DMS79 (cell line): ENCODE results near the gene ZNF22.

ENCODE experiments used
- DNase-seq: peaks from one replicate; lab custom pipeline; 2025; lab: John Stamatoyannopoulos, UW

Gene ZNF22

DNA sequence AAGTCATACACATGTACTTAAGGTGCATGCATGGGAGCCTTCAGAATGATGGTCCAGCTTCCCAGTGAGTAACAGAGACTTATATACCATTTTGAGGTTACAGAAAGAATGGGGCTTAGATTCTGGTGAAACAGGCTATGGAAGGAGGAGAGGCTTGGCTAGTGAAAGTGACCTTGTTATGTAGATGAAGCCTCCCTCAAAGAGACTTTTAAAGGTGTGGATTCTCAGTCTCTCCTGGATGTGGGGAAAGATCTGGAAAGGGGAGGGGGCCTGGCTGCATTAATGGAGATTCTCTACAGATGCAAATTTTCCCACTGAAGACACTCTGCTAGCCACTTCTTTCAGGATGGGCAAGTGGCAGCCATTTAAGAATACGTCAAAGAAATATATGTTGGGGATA, 35.6 kb upstream of the ZNF22 start:
- DNase-seq, result no peak

DNA sequence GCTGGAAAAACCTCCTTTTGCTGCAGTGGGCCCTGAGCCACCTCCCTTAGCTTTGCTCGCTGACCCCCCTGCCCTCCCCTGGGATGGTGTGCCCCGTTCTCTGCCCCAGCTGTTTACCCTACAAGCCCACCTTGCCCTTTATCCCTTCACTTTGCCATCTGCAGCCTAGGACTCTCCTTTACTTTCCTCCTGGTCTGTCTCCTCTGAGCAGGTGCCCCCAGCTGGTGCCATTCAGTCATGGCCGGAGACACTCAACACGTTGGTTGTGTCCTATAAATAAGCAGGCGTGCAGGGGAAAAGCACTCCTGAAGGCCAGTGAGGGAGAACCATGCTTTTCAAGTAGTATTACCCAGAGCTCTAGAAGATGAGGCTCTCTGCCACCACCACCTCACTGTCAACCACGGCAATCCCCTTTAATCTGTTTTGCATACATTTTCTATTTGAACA, 35.0 kb upstream of the ZNF22 start:
- DNase-seq, result no peak

DNA sequence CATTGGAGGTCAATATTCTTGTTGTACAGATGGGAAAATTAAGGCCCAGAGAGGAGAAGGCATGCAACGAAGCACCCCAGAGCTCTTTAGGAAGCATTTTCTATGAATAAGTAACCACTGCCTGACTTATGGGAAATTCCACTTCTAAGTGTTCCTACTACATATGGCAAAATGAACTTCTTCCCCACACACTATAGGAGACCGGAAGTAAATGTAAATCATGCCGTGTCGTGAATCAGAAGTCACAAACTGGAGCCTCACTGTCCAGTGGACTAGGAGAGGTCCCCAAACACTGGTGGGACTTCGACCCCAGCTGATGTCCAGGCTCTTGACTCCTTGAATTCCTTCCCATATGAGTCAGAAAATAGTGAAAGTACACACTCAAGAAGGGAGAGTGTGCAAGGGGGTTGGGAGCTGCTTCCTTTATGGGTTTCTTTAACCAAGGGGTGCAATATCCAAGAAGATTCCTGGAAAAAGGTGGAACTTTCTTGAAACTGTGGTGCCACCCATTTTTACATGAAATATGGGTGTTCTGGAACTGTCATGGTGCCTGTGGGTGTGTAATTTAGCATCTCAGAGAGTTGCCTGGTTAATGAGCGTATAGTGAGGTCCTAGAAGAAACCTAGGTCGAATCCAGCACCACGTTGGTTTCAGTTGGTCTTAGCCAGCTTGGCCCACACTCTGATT, 34.5 kb upstream of the ZNF22 start:
- DNase-seq, result no peak

DNA sequence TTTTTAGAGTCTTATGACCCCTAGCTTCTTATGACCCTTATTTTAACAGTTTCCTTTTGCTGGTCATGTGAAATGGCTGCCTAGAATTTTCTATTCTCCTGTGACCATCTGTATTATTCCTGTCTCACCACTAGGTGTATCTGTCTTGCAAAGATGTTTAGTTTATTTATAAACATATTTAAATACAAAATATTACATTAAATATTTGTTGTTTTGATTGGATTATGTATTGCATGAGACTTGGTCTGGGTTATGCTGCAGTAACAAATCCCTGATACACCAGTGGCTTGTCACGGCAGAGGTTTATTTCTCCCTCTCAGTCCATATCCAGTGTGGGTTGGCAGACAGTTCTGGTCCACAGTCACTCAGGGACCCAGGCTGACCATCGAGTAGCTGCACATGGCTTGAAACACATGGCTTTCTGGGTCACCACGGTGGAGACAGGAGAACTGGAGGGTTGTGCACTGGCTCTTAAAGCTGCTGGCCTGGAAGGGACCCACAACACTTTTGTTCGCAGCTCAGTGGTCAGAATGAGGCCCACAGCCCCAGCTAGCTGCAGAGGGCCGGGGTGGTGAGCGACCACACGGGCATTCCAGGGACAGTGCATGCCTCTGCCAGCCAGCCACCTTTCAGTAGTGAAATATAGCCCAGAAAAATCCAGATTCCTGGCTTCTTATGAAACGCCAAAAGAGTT, 33.8 kb upstream of the ZNF22 start:
- DNase-seq, result no peak

DNA sequence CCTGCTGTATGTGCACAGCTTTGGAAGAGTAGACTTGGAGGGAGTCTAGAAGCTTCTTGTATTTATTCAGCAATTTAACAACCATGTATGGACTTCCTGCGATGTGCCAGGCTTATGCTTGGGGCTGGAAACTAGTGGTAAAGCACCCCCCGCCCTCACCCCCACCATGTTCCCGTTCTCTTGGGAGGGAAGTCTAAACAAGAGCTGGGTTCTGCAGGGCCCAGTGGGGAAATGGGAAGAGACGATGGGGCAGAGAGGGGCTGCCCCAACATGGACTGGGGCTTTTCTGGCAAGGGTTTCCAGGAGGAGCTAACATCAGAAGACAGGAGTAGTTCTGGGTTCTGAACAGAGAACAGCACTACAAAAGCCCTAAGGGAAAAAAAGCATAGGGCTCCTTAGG, 33.1 kb upstream of the ZNF22 start:
- DNase-seq, result no peak

DNA sequence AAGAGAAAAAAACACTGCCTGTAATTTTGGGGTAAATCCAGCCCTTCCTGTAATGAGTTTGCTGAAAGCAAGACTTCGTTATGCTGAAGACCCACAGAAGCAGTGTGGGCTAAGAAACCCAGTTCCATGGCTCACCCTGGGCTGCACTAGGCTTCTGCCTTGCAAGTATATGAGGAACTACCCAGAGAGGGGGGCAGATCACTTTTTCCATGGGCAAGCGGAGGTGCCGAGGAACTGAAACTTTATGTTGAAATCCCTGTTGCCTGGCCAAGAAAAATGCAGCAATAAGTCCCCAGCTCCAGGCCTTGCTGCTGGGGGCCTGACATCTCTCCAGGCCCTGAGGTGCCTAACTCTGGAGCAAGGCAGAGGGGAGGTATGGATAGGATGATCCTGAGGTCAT, 32.6 kb upstream of the ZNF22 start:
- no peak for DNase-seq

DNA sequence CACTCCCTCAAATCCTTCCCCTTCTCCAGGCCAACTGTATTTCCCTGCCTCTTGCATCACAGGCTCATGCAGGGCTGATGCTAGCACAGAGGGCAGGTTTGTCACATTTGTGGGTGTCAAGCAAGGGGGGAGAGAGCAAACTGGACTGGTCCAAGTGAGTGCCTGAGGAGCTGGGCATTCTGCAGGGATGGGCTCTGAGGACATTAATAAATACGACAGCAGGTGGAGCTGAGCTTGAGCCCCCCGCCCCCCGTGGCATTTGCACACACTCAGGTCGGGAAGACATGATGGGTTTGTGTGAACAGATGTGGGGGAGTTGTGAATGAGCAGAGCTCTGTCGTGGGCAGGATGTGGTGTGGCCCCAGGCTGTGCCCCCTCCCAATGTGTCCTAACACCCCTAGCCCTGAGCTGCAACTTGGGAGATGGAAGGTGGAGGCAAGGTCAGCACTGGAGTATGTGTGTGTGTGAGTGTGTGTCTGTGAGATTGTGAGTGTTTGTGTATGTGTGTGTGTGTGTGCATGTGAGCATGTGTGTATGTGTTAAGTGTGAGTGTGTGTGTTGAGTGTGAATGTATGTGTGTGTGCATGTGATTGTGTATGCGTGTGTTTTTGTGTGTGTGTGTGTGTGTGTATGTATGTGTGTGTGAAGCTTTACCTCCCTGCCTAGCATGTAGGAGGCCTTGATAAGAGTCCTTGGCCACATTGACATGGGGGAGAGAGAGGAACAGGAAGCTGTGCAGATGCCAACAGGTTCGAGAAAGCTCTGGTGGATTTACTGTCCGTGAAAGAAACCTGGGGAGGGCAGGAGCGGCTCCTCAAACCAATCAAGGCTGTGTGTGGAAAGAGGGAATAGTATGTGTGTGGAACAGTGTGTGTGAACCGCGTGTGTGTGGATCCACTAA, 32.0 kb upstream of the ZNF22 start:
- DNase-seq, result no peak

DNA sequence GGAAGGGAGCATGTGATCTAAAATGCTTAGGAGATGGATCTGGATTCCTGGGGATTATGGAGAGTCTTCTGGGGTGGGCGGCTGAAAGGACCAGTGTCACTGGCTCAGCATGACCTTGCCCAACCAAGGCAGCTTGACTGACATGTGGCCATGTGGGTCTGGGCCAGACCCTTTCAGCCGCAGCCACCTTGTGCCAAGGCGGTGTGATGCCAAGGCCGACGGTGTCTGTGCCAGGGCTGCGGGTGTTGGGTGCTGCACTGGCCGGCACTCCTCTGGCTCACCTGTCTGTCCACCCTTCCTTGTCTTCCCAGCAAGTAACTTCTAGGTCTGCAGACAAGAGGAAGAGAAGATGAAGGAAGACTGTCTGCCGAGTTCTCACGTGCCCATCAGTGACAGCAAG, 30.9 kb upstream of the ZNF22 start:
- no peak for DNase-seq

DNA sequence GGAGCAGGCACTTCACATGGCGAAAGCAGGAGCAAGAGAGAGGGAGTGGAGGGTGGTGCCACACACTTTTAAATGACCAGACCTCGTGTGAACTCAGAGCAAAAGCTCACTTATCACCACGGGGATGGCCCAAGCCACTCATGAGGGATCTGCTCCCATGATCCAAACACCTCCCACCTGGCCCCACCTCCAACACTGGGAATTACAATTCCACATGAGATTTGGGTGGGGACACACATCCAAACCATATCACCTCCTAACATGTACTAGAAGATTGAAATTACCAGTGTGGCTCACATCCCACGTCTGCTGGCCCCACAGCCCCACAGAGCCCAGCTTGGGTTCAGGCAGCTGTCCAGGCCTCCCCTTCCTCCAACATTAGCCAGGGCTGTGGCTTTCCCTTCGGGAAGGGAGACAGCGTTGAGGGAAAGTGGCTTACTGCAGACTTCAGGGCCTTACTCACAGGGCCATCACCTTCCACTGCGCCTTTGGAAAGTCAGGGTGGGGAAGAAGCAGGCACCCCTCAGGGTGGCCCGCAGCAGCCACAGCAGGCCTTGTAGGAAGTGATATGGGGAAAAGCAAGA, 29.8 kb upstream of the ZNF22 start:
- DNase-seq, result no peak

DNA sequence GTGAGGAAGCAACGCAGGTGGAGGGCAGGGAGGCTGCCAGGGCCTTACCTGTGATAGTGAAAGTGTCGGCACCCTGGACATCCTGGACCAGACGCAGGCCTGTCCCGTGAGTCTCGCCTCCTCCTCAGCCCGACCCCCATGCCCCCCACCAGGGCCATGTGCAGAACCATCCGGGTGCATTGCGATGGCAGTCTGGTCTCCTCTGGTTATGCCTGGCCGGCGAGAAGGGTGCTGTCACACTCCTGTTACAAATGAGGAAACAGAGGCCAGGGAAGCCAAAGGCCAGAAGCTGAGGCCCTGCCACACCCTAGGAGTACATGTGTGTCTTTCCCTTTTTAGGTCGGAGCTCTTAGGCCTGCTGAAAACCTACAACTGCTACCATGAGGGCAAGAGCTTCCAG, 29.3 kb upstream of the ZNF22 start:
- no peak for DNase-seq

DNA sequence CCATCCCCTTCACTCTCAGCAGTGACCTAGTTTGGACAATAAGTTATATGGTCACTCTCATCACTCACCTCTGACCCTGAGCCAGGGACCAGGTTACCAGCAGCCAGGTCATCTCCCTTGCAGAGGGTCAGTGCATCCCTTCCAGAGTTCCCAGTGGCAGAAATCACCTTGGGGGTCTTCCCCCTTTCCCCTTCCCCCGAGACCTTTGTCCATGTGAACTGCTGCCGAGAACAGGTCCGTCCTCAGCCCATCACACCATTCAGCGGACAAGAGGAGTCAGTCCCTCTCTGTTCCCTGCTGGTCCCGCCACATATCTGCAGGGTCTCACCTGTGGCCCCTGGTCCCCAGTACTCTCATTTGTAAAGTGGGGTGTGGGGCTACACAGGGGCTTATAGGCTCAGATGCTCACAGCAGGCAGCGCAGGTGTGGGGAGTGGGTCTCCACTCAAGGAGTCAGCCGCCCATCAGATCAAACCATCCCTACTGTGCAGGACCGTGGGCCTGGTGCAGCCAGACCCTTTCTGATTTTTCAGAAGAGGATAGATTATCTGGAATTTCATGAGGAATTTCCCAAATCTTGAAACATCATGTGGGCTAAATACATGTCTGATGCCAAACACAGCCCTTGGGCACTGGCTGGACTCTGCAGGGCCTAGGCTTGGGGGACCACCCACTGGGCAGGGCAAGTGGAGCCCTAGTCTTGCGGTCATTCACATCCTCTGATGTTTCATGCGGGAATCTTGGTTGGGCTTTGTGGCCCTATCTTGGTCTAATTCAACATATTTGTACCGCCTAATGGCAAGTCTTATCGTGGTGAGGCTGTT, 28.6 kb upstream of the ZNF22 start:
- no peak for DNase-seq

DNA sequence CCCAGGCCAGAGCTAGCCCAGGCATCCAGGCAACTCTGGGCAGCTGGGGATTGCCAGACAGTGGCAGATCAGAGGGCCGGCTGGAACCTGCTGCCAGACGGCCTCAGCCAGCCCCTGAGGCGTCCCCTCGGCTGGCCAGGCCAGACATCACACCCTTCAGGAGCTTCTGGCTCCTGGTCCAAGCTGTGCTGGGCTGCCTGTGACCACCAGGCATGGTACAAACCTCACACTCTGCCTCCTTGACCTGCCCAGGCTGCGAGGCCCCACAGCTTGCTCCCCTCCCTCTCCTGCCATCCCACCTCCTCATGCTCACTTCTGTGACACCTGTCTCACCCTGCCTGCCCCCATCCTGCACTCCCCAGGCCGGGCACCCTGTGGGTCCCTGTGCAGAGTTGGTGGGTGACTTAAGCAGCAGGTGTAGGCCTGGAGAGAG, 27.8 kb upstream of the ZNF22 start:
- DNase-seq, result no peak

DNA sequence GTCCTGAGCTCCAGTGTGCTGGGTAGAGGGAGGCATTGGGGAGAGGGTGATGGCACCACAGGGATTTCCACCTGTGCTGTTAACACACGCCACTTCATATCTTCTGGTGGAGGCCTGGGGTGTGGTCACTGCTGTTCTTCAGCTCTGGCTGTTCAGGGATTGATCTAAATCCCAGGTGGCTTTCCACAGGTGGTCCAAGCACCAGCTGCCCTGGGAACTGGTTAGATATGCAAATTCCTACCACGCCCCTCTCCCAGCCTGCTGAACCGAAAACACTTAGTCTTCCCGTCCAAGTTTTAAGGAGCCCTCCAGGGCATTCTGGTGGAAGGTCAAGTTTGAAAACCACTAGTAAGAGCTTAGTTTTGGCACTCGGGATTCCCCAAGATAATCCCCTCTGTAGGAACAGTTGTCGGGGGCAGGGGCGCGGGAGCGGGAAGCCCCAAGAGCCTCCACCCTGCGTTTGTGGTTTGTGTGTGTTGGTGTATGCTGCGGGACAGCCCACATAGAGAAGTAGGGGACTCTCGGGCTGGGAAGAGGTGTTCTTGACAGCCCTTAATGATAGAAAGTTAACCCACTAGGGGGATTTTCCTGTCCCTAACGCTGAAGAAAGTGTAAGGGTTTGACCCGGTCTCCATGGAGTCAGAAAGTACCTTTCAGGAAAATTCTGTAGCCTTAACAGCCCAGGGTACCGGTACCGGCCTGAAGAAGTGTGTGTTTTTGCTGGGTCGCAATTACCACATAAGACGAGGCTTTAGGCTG, 27.2 kb upstream of the ZNF22 start:
- DNase-seq, result peak; percentile 27

DNA sequence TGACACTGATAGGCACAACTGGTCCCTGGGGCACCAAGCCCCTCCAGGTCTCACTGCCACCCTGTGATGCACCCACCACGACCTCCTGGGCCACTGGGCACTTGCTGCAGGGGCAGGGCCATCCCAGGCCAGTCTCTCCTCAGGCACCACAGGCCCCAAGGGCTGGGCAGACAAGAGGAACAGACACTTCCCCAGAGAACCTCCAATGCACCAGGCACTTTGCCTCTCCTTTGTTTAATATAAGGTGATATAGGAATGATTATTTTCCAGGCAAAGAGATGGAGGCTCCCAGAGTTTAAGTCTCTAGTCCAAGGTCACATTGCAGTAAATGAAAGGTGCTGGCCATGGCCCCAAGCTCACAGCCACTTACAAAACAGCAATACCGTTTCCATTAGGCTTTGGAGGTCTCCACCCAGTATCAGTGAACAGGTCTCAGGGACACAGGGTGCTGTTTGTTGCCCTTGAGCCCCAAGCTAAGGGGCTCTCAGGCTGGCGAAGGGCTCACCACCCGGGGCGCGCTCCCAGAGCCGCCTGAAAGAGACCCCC, 26.6 kb upstream of the ZNF22 start:
- no peak for DNase-seq

DNA sequence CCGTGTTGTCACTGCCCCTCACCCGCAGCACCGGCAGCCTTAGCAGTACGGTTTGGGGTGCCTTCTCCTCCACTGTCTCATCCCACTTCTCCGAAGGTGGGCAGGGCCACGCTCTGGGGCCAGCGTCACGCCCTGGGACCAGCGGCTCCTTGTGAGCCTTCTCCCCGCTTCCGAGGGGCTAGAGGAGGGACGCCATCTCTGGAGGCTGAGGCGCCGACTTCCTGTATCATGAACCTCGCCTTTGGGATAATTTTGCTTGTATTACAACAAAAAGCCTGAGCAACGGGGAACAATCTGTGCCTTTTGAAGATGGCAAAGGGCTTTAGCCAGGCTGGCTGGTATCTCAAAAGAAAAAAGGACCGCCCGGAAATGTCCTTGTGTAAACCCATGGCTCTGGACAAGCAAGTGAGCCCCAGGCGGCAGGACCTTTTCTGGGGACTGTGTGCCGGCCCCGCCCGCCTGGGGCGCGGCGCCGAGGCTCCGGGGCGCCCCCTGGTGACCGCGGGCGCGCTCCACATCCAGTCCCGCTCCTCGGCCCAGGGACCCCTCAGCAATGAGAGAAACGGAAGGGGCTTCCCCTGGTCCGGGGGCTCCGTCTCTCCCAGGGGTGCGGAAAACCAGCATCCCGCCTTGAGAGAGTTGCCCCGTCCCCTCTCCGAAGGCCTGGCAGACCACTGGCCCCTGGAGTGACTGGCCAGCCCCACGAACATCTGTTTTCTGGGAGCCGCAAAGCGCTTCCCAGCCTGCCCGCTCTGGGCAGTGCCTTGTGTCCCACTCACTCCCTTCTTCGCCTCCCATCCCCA, 25.9 kb upstream of the ZNF22 start:
- no peak for DNase-seq

DNA sequence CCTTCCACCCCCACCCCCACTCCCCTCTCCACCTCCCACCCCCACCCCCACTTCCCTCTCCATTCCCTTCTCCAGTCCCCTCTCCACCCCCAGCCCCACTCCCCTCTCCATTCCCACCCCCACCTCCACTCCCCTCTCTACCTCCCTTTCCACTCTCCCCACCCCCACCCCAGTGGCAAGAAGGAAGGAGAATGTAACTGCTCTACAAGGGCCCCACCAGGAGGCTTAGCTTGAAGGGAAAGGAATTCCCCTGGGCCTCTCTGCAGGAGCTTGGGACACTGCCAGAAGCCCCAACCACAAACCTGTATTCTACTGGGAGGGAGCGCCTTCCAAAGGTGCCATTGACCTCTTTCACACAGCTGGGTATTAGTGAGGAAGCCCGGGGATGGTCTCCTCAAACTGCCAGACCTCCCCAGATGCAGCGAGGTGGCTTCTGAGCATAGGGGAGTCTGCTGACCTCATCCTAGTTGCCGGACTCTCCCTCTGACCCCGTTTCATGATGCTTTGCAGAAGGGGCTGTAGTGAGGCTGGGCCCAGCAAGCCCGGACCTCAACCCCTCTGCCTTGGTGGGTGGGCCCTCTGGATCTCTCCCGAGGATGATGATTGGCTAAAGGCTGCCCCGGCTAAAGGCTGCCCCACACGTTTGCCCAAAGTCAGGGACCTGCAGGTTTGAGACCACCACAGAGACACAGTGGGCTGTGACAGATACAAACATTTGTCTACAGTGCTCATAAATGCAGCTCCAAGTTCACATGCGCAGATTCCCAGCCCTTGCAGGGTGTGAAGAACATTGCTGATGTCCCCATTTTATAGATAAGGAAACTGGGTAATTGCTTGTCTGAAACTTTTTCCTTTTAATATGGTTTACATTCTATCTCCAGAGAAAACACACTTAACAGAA, 25.0 kb upstream of the ZNF22 start:
- DNase-seq, result no peak

DNA sequence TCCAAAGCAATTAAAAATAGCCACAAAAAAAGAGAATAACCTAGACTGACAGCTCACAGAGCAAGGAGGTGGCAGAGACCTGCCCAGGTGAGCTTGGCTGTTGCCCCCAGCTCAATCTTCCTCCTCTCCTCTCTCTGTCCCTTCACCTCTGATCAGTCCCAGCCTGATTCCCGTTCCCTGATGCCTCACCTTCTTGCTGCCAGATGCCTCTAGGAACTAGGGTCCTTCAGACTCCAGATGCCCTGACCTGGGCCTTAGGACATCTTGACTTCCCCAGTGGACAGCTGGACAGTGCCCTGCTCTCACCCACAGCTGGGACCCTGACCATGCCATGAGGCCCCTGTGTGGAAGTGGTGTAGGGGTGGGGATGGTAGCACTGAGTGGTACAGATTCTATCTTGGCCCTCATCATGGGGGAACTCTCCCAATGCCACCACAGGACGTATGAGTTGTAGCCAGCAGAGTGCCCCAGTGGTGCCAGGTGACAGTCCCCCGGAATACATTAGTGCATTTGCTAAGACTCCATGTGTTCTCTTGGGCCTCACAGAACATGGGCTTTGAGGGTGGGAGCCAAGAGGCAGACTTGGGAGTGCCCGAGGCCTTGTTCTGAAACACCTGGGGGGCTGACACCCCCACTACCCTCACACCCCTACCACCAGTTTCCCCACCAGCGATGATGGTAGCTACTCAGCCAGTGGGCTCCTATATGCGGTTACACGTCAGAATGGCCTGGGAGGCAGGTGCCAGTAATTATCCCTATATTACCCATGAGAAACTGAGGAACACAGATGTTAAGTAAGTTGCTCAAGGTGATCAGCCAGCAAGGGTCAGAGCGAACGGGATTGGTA, 24.1 kb upstream of the ZNF22 start:
- DNase-seq, result no peak
